Stimulated activated CD8-positive, alpha-beta memory T cell treated with anti-CD3 and anti-CD28 coated beads, Interleukin-7, amount 100 ng/mL, for 48 hours (primary cell): Measurements from ENCODE around the gene ALOXE3.

ENCODE experiments used
- DNase-seq, 2 donors: peaks; one replicate each; pipeline ENCODE4 v3.0.0-alpha.2; 2020; ENCODE audit warnings: low read depth in 1 of 2; ENCODE audit errors: extremely low read depth in 1 of 2

The ALOXE3 gene

GRCh38 chr17:8055851-8056231 is 62.5 kb downstream of the ALOXE3 start:
- DNase-seq: no peak

- DNase-seq: no peak
Observed at GRCh38 chr17:8053600-8053999, 64.7 kb downstream of the ALOXE3 start.

GRCh38 chr17:8052256-8053252 is 65.8 kb downstream of the ALOXE3 start:
- no peak for DNase-seq

GRCh38 chr17:8051831-8052230 is 66.5 kb downstream of the ALOXE3 start:
- no peak for DNase-seq

GRCh38 chr17:8048736-8049135 is 69.6 kb downstream of the ALOXE3 start:
- no peak for DNase-seq

GRCh38 chr17:8048236-8048635 is 70.1 kb downstream of the ALOXE3 start:
- no peak for DNase-seq

GRCh38 chr17:8047769-8048110 is 70.6 kb downstream of the ALOXE3 start:
- no peak for DNase-seq

- no peak for DNase-seq
Observed at GRCh38 chr17:8046929-8047768, 71.2 kb downstream of the ALOXE3 start.

- DNase-seq: no peak
Observed at GRCh38 chr17:8046306-8046928, 71.9 kb downstream of the ALOXE3 start.
